GM23338 (cell line): ENCODE data around the gene ENC1.

ENCODE experiments used
- EZH2 ChIP-seq: fragments of 200-600 bp; sonication (generic); IDR thresholded peaks from one replicate; pipeline ENCODE4 v1.8.0; 2017; ENCODE audit warnings: antibody characterized with exemption, mild to moderate bottlenecking, low read depth; ENCODE audit not compliant: unreplicated experiment
- EZH2phosphoT487 ChIP-seq: fragments of 200-600 bp; sonication (generic); IDR thresholded peaks from one replicate; pipeline ENCODE4 v1.8.1; 2018; ENCODE audit warnings: antibody characterized with exemption; ENCODE audit not compliant: unreplicated experiment
- TF ChIP-seq, protein P1 (sequence below), 2 experiments: fragments of 200-600 bp in 1 of 2; sonication (generic) in 1 of 2; conservative IDR thresholded peaks; 2 replicates each; pipeline versions ENCODE4 v1.5.1 to v1.6.1; 2016 to 2017; ENCODE audit warnings: antibody characterized with exemption in 2 of 2, low read depth in 2 of 2, mild to moderate bottlenecking in 2 of 2, moderate library complexity in 1 of 2

DNA sequence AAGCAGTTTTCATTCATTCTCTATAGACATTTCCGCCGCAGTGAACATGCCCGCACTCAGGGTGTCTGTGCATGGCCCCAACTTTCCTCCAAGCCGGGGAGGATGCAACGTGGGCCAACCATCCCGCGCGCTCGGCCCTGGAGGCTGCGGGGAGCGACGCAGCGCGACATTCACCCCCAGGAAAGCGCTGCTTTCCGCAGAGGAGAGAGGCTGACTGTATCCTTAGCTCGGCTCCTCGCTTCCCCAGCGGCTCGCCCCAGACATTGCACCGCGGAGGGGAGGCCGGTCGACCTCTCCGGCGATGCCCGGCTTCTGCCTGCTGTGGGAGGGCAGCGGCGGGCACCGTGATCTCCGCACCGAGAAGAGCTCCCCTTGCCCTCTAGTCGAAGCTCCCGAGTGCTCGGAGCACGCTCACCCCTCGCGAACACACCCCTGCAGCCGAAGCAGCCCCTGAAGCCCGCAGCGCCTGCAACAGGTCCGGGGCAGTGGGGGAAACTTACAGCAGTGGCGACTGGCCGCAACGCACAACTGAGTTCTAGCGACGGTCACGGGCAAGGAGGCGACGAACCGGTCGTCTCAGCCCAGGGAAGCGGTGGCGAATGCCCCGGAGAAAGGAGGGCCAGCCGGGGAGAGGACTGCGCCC is 600 bp downstream of the ENC1 start:
- TF ChIP-seq, protein P1, sequence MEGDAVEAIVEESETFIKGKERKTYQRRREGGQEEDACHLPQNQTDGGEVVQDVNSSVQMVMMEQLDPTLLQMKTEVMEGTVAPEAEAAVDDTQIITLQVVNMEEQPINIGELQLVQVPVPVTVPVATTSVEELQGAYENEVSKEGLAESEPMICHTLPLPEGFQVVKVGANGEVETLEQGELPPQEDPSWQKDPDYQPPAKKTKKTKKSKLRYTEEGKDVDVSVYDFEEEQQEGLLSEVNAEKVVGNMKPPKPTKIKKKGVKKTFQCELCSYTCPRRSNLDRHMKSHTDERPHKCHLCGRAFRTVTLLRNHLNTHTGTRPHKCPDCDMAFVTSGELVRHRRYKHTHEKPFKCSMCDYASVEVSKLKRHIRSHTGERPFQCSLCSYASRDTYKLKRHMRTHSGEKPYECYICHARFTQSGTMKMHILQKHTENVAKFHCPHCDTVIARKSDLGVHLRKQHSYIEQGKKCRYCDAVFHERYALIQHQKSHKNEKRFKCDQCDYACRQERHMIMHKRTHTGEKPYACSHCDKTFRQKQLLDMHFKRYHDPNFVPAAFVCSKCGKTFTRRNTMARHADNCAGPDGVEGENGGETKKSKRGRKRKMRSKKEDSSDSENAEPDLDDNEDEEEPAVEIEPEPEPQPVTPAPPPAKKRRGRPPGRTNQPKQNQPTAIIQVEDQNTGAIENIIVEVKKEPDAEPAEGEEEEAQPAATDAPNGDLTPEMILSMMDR (conservative IDR thresholded peaks at IDR 0.05; ENCODE audit: low read depth in 2 of 2), result no peak
- TF ChIP-seq EZH2 (no peak), EZH2phosphoT487 (no peak)
